ENCODE results near the gene C19orf44.
"Not testable (repeated sequence)": the region's sequence is repeated elsewhere in the genome, so short reads cannot be mapped to it uniquely, and the experiment has no call there.

Gene C19orf44

GRCh38 chr19:16497837-16498236 is 1.6 kb downstream of the C19orf44 start:
- Histone ChIP-seq H3K27ac (ENCODE audit: low read depth, low read length) (no peak overlapping the region), H3K4me1 (ENCODE audit: insufficient read depth, low read length) (no peaks in the 10 kb centered on the region), H3K4me3 (ENCODE audit: low read length) (no peak overlapping the region), H3K9me3 (ENCODE audit: insufficient read depth, low read depth, low read length) (no peaks in the 10 kb centered on the region), H3K36me3 (ENCODE audit: insufficient read depth, low read length) (peaks cover 11% of the 10 kb centered on the region), H3K27me3 (ENCODE audit: insufficient read depth, low read length) (no peaks in the 10 kb centered on the region), H3K9ac (ENCODE audit: low read depth, low read length) (no peak overlapping the region)
- 84% methylated on average over 6 of the region's 6 CpGs for WGBS

DNA sequence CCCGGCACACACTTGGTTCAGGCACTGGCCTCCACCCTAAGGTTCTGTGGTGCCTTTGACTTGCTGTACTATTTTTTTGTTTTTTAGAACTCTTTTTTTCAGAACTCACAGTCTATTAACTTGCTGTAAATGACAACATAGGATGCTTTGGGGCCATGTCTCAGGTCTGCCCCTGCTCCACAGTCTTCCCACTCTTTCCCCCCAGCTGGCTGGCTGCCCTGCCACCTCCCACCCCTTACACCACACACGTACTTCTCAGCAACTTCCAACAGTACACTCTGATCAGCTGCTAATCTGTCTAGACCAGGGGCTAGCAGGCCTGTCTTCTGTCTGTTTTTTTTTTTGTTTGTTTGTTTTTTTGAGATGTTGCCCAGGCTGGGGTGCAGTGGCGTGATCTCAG is 8.1 kb downstream of the C19orf44 start:
- 93% methylated on average over 3 of the region's 3 CpGs for WGBS
- peaks cover 31% of the 10 kb centered on the region for H3K36me3 ChIP-seq (ENCODE audit: insufficient read depth, low read length)
- H3K4me1 ChIP-seq (ENCODE audit: insufficient read depth, low read length), result no peaks in the 10 kb centered on the region
- no peak overlapping the region for H3K9ac ChIP-seq (ENCODE audit: low read depth, low read length)
- no peaks in the 10 kb centered on the region for H3K27me3 ChIP-seq (ENCODE audit: insufficient read depth, low read length)
- H3K27ac ChIP-seq (ENCODE audit: low read depth, low read length), result no peak overlapping the region
- no peak overlapping the region for H3K4me3 ChIP-seq (ENCODE audit: low read length)
- H3K9me3 ChIP-seq (ENCODE audit: insufficient read depth, low read depth, low read length), result no peaks in the 10 kb centered on the region

- H3K9me3 ChIP-seq (ENCODE audit: insufficient read depth, low read depth, low read length); H3K4me1 ChIP-seq (ENCODE audit: insufficient read depth, low read length); H3K27me3 ChIP-seq (ENCODE audit: insufficient read depth, low read length); H3K4me3 ChIP-seq (ENCODE audit: low read length); H3K27ac ChIP-seq (ENCODE audit: low read depth, low read length); H3K9ac ChIP-seq (ENCODE audit: low read depth, low read length): not testable (repeated sequence)
- 94% methylated on average over 11 of the region's 11 CpGs for WGBS
- H3K36me3 ChIP-seq (ENCODE audit: insufficient read depth, low read length), result peaks cover 39% of the 10 kb centered on the region
Observed at GRCh38 chr19:16506161-16506560, 10.0 kb downstream of the C19orf44 start.

DNA sequence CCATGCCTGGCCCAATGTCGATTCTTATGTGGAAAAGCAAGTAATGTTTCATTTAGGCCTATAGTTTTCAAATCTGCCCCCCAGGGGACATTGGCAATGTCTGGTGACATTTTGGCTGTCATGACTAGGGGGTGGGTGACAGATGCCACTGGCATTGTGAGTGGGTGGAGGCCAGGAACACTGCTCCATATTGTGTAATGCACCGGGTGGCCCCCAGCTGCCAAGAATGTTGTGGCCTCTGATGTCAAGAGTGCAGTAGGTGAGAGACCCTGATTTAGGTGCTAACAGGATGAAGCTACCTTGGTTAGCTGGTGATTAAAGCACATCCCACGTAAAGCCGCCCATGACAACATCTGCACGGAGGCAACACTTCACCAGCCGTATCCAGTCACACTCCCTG is 10.8 kb downstream of the C19orf44 start:
- H3K9me3 ChIP-seq (ENCODE audit: insufficient read depth, low read depth, low read length), result no peaks in the 10 kb centered on the region
- no peak overlapping the region for H3K27ac ChIP-seq (ENCODE audit: low read depth, low read length)
- H3K27me3 ChIP-seq (ENCODE audit: insufficient read depth, low read length), result no peaks in the 10 kb centered on the region
- H3K36me3 ChIP-seq (ENCODE audit: insufficient read depth, low read length), result peaks cover 38% of the 10 kb centered on the region
- no peak overlapping the region for H3K4me3 ChIP-seq (ENCODE audit: low read length)
- no peaks in the 10 kb centered on the region for H3K4me1 ChIP-seq (ENCODE audit: insufficient read depth, low read length)
- H3K9ac ChIP-seq (ENCODE audit: low read depth, low read length), result no peak overlapping the region
- WGBS, result 97% methylated on average over 6 of the region's 6 CpGs

DNA sequence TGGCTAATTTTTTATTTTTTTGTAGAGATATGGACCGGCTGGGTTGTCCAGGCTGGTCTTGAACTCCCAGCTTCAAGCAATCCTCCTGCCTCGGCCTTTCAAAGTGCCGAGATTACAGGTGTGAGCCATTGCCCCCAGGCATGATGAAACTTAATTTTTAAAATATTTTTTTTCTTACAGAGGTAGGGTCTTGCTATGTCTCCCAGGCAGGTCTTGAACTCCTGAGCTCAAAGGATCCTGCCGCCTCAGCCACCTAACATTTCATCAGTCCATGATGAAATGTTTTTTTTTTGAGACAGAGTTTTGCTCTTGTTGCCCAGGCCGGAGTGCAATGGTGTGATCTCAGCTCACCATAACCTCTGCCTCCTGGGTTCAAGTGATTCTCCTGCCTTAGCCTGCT is 12.4 kb downstream of the C19orf44 start:
- Histone ChIP-seq H3K36me3 (ENCODE audit: insufficient read depth, low read length) (peaks cover 36% of the 10 kb centered on the region), H3K4me1 (ENCODE audit: insufficient read depth, low read length) (no peaks in the 10 kb centered on the region), H3K9me3 (ENCODE audit: insufficient read depth, low read depth, low read length) (no peaks in the 10 kb centered on the region), H3K27ac (ENCODE audit: low read depth, low read length) (no peak overlapping the region), H3K27me3 (ENCODE audit: insufficient read depth, low read length) (no peaks in the 10 kb centered on the region), H3K4me3 (ENCODE audit: low read length) (no peak overlapping the region), H3K9ac (ENCODE audit: low read depth, low read length) (no peak overlapping the region)
- WGBS, result 97% methylated on average over 5 of the region's 5 CpGs

GRCh38 chr19:16509141-16510061 is 13.2 kb downstream of the C19orf44 start:
- no peaks in the 10 kb centered on the region for H3K9me3 ChIP-seq (ENCODE audit: insufficient read depth, low read depth, low read length)
- no peak overlapping the region for H3K9ac ChIP-seq (ENCODE audit: low read depth, low read length)
- no peak overlapping the region for H3K4me3 ChIP-seq (ENCODE audit: low read length)
- peaks cover 28% of the 10 kb centered on the region for H3K36me3 ChIP-seq (ENCODE audit: insufficient read depth, low read length)
- H3K4me1 ChIP-seq (ENCODE audit: insufficient read depth, low read length), result no peaks in the 10 kb centered on the region
- 95% methylated on average over 28 of the region's 28 CpGs for WGBS
- H3K27me3 ChIP-seq (ENCODE audit: insufficient read depth, low read length), result no peaks in the 10 kb centered on the region
- H3K27ac ChIP-seq (ENCODE audit: low read depth, low read length), result no peak overlapping the region

DNA sequence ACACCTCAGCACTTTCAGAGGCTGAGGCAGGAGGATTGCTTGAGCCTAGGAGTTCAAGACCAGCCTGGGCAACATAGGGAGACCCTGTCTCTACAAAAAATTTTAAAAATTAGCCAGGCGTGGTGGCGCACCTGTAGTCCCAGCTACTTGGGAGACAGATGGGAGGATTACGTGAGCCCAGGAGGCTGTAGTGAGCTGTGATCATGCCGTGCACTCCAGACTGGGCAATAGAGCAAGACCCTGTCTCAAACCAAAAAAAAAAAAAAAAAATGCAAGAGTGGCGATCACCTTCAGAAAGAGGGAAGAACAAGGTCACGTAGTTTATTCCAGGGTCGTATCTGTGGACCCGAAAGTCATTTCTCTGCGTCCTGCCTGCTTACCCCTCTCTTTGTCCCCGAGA is 16.4 kb downstream of the C19orf44 start:
- 97% methylated on average over 10 of the region's 10 CpGs for WGBS
- not testable (repeated sequence) for H3K4me3 ChIP-seq (ENCODE audit: low read length); H3K27ac ChIP-seq (ENCODE audit: low read depth, low read length); H3K9me3 ChIP-seq (ENCODE audit: insufficient read depth, low read depth, low read length); H3K27me3 ChIP-seq (ENCODE audit: insufficient read depth, low read length); H3K9ac ChIP-seq (ENCODE audit: low read depth, low read length); H3K4me1 ChIP-seq (ENCODE audit: insufficient read depth, low read length)
- peaks cover 37% of the 10 kb centered on the region for H3K36me3 ChIP-seq (ENCODE audit: insufficient read depth, low read length)

- Histone ChIP-seq H3K9ac (ENCODE audit: low read depth, low read length) (no peak overlapping the region), H3K27ac (ENCODE audit: low read depth, low read length) (no peak overlapping the region), H3K4me1 (ENCODE audit: insufficient read depth, low read length) (no peaks in the 10 kb centered on the region), H3K9me3 (ENCODE audit: insufficient read depth, low read depth, low read length) (no peaks in the 10 kb centered on the region), H3K27me3 (ENCODE audit: insufficient read depth, low read length) (no peaks in the 10 kb centered on the region), H3K4me3 (ENCODE audit: low read length) (no peak overlapping the region), H3K36me3 (ENCODE audit: insufficient read depth, low read length) (peaks cover 51% of the 10 kb centered on the region)
- 92% methylated on average over 24 of the region's 24 CpGs for WGBS
Observed at GRCh38 chr19:16514383-16515019, 18.3 kb downstream of the C19orf44 start.

DNA sequence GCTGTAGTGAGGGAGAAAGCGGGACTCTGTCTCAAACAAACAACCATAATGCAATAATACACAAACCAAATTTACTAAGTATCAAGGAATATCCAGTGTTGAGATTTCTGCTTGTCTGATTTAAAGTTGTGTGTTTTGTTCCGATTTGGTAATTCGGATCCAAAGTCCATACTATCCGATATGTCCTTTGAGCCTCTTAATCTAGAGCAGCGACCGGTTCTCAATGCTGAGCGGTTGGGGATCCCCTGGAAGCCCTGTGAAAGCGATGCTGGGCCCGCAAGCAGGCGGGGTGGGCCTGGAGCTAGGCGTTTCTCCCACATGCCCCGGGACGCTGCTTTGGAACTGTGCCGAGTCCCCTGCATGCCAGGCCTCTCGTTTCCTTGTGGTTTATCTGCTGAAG is 20.2 kb downstream of the C19orf44 start:
- H3K36me3 ChIP-seq (ENCODE audit: insufficient read depth, low read length), result peaks cover 62% of the 10 kb centered on the region
- no peak overlapping the region for H3K27ac ChIP-seq (ENCODE audit: low read depth, low read length)
- H3K27me3 ChIP-seq (ENCODE audit: insufficient read depth, low read length), result no peaks in the 10 kb centered on the region
- H3K4me3 ChIP-seq (ENCODE audit: low read length), result no peak overlapping the region
- H3K9ac ChIP-seq (ENCODE audit: low read depth, low read length), result no peak overlapping the region
- WGBS, result 94% methylated on average over 14 of the region's 15 CpGs
- H3K9me3 ChIP-seq (ENCODE audit: insufficient read depth, low read depth, low read length), result no peaks in the 10 kb centered on the region
- H3K4me1 ChIP-seq (ENCODE audit: insufficient read depth, low read length), result no peaks in the 10 kb centered on the region

- Histone ChIP-seq H3K4me3 (ENCODE audit: low read length) (no peak overlapping the region), H3K9ac (ENCODE audit: low read depth, low read length) (no peak overlapping the region), H3K27ac (ENCODE audit: low read depth, low read length) (no peak overlapping the region), H3K27me3 (ENCODE audit: insufficient read depth, low read length) (no peaks in the 10 kb centered on the region), H3K4me1 (ENCODE audit: insufficient read depth, low read length) (no peaks in the 10 kb centered on the region), H3K9me3 (ENCODE audit: insufficient read depth, low read depth, low read length) (no peaks in the 10 kb centered on the region), H3K36me3 (ENCODE audit: insufficient read depth, low read length) (peaks cover 65% of the 10 kb centered on the region)
- 95% methylated on average over 14 of the region's 14 CpGs for WGBS
Observed at GRCh38 chr19:16516923-16517610, 20.9 kb downstream of the C19orf44 start.

GRCh38 chr19:16518061-16518460 is 21.9 kb downstream of the C19orf44 start:
- H3K9me3 ChIP-seq (ENCODE audit: insufficient read depth, low read depth, low read length), result no peaks in the 10 kb centered on the region
- no peak overlapping the region for H3K27ac ChIP-seq (ENCODE audit: low read depth, low read length)
- no peak overlapping the region for H3K9ac ChIP-seq (ENCODE audit: low read depth, low read length)
- H3K27me3 ChIP-seq (ENCODE audit: insufficient read depth, low read length), result no peaks in the 10 kb centered on the region
- peaks cover 66% of the 10 kb centered on the region for H3K36me3 ChIP-seq (ENCODE audit: insufficient read depth, low read length)
- no peaks in the 10 kb centered on the region for H3K4me1 ChIP-seq (ENCODE audit: insufficient read depth, low read length)
- 97% methylated on average over 14 of the region's 14 CpGs for WGBS
- H3K4me3 ChIP-seq (ENCODE audit: low read length), result no peak overlapping the region
